A549 (cell line): Measurements from ENCODE around the gene TMIGD1. TPM values are rescaled to one million over a fixed set of nuclear protein-coding genes. Genes with fewer than 3 reads are reported as not detected.

Experiments
- ATAC-seq, 2 experiments: fragments of 200-7000 bp in 1 of 2; fragments of >200 bp in 1 of 2; cut with Nextera tagmentation in 1 of 2; cut with Tn5 transposase in 1 of 2; 3 replicates each; pipeline versions ENCODE4 v1.8.0 to v1.9.1; 2018 to 2020; ENCODE audit warnings: mild to moderate bottlenecking in 1 of 2, moderate library complexity in 1 of 2
- CTCF ChIA-PET: fragments of 300-600 bp; sonication (Branson Sonifier 250); formaldehyde crosslinking; extraction: SDS; loops from one replicate; lab custom pipeline; 2021; ENCODE audit warnings: antibody characterized with exemption, inconsistent platforms; lab: Yijun Ruan, JAX
- POLR2A ChIA-PET: fragments of 350-600 bp; formaldehyde crosslinking; extraction: SDS; loops from one replicate; lab custom pipeline; 2021; ENCODE audit warnings: antibody characterized with exemption, inconsistent platforms; lab: Yijun Ruan, JAX
- DNase-seq, 2 experiments: peaks; one replicate each; pipeline versions ENCODE4 v3.0.0 to v3.0.0-alpha.2; 2011 to 2016; ENCODE audit warnings: low read depth in 1 of 2, low spot score in 1 of 2
- FAIRE-seq: peaks from 2 replicates; lab custom pipeline; 2011; peaks lifted over from hg19 to GRCh38; lab: Jason Lieb, UNC
- H3K27ac ChIP-seq, 2 experiments: fragments of >200 bp; sonication (Bioruptor Twin); formaldehyde crosslinking; 3 replicates each; pipeline ENCODE4 v1.5.1; 2016 to 2017
- H3K4me1 ChIP-seq: fragments of >200 bp; sonication (Bioruptor Twin); formaldehyde crosslinking; 3 replicates; pipeline ENCODE4 v1.6.1; 2016
- H3K4me2 ChIP-seq: fragments of >200 bp; sonication (Bioruptor Twin); formaldehyde crosslinking; 3 replicates; pipeline ENCODE4 v1.6.1; 2016
- H3K4me3 ChIP-seq: fragments of >200 bp; sonication (Bioruptor Twin); formaldehyde crosslinking; 3 replicates; pipeline ENCODE4 v1.5.1; 2016
- H3K9me3 ChIP-seq: fragments of >200 bp; sonication (Bioruptor Twin); formaldehyde crosslinking; 3 replicates; pipeline ENCODE4 v1.6.1; 2016
- BHLHE40 ChIP-seq: IDR thresholded peaks from 2 replicates; pipeline ENCODE4 v1.6.1; 2012; ENCODE audit warnings: low read depth, low read length, inconsistent platforms
- CBX2 ChIP-seq: fragments of 200-600 bp; sonication (generic); IDR thresholded peaks from 2 replicates; pipeline ENCODE4 v1.6.1; 2016; ENCODE audit warnings: low read depth, mild to moderate bottlenecking, borderline replicate concordance
- CBX8 ChIP-seq: fragments of 200-600 bp; sonication (generic); IDR thresholded peaks from 2 replicates; pipeline ENCODE4 v1.6.1; 2016
- CEBPB ChIP-seq, 2 experiments: fragments of >200 bp in 1 of 2; sonication (Bioruptor Twin) in 1 of 2; formaldehyde crosslinking in 1 of 2; IDR thresholded peaks; 2 replicates each; pipeline ENCODE4 v1.6.1; 2012 to 2016
- CHD2 ChIP-seq: fragments of 150-350 bp; IDR thresholded peaks from 2 replicates; pipeline ENCODE4 v1.6.1; 2014; ENCODE audit warnings: low read length; ENCODE audit not compliant: partially characterized antibody
- EHMT2 ChIP-seq: fragments of 200-600 bp; sonication (generic); IDR thresholded peaks from 2 replicates; pipeline ENCODE4 v1.6.1; 2016; ENCODE audit warnings: antibody characterized with exemption, low read depth, mild to moderate bottlenecking, moderate library complexity
- FOSB ChIP-seq: fragments of 250-450 bp; sonication (Bioruptor Pico); IDR thresholded peaks from 2 replicates; pipeline ENCODE4 v1.5.0; 2020; ENCODE audit warnings: mild to moderate bottlenecking, moderate library complexity
- GATA3 ChIP-seq: IDR thresholded peaks from 2 replicates; pipeline ENCODE4 v1.6.1; 2012; ENCODE audit warnings: borderline replicate concordance
- HDAC2 ChIP-seq: fragments of 200-600 bp; sonication (generic); IDR thresholded peaks from 2 replicates; pipeline ENCODE4 v1.6.1; 2016
- HES2 ChIP-seq: fragments of >200 bp; sonication (Bioruptor Twin); formaldehyde crosslinking; IDR thresholded peaks from 2 replicates; pipeline ENCODE4 v1.6.1; 2016
- HEYL ChIP-seq: fragments of 250-450 bp; sonication (Bioruptor Pico); IDR thresholded peaks from 2 replicates; pipeline ENCODE4 v1.8.0; 2021; ENCODE audit warnings: mild to moderate bottlenecking, moderate library complexity
- HOXA7 ChIP-seq: fragments of 250-450 bp; sonication (Bioruptor Pico); IDR thresholded peaks from 2 replicates; pipeline ENCODE4 v1.5.0; 2020; ENCODE audit warnings: mild to moderate bottlenecking, moderate library complexity
- JUNB ChIP-seq: fragments of >200 bp; sonication (Bioruptor Twin); formaldehyde crosslinking; IDR thresholded peaks from 2 replicates; pipeline ENCODE4 v1.6.1; 2016
- KDM1A ChIP-seq: fragments of 200-600 bp; sonication (generic); IDR thresholded peaks from 2 replicates; pipeline ENCODE4 v1.6.1; 2016; ENCODE audit warnings: low read depth, mild to moderate bottlenecking
- KDM5A ChIP-seq: fragments of 200-600 bp; sonication (generic); IDR thresholded peaks from 2 replicates; pipeline ENCODE4 v1.6.1; 2016; ENCODE audit warnings: antibody characterized with exemption, mild to moderate bottlenecking
- MAZ ChIP-seq: fragments of 150-350 bp; IDR thresholded peaks from 2 replicates; pipeline ENCODE4 v1.6.1; 2014; ENCODE audit warnings: antibody characterized with exemption, low read depth, low read length, borderline replicate concordance
- MYC ChIP-seq: IDR thresholded peaks from 2 replicates; pipeline ENCODE4 v1.6.1; 2012; ENCODE audit warnings: mild to moderate bottlenecking, inconsistent platforms, low read length, improper control_type of control experiment, borderline replicate concordance
- NPAS2 ChIP-seq: fragments of 250-450 bp; sonication (Bioruptor Pico); IDR thresholded peaks from 2 replicates; pipeline ENCODE4 v1.8.0; 2022; ENCODE audit warnings: mild to moderate bottlenecking, moderate library complexity, borderline replicate concordance
- NR3C1 ChIP-seq: fragments of >200 bp; sonication (Bioruptor Twin); formaldehyde crosslinking; IDR thresholded peaks from 3 replicates; pipeline ENCODE4 v1.6.1; 2017
- PHF8 ChIP-seq: fragments of 200-600 bp; sonication (generic); IDR thresholded peaks from 2 replicates; pipeline ENCODE4 v1.6.1; 2016; ENCODE audit warnings: low read depth, mild to moderate bottlenecking, antibody characterized with exemption, moderate library complexity, borderline replicate concordance
- POLR2AphosphoS2 ChIP-seq: conservative IDR thresholded peaks from 2 replicates; pipeline ENCODE4 v1.6.1; 2012; ENCODE audit warnings: low read length, improper control_type of control experiment, inconsistent platforms
- RARB ChIP-seq: fragments of 250-450 bp; sonication (Bioruptor Pico); IDR thresholded peaks from 2 replicates; pipeline ENCODE4 v1.8.0; 2021; ENCODE audit warnings: mild to moderate bottlenecking, moderate library complexity
- RFX5 ChIP-seq: fragments of 450-650 bp; IDR thresholded peaks from 2 replicates; pipeline ENCODE4 v1.7.1; 2014; ENCODE audit warnings: antibody characterized with exemption, mild to moderate bottlenecking, moderate library complexity
- RNF2 ChIP-seq: fragments of 200-600 bp; sonication (generic); IDR thresholded peaks from 2 replicates; pipeline ENCODE4 v1.6.1; 2016; ENCODE audit warnings: low read depth, mild to moderate bottlenecking, antibody characterized with exemption, moderate library complexity, borderline replicate concordance
- TFCP2L1 ChIP-seq: fragments of 250-450 bp; sonication (Bioruptor Pico); IDR thresholded peaks from 2 replicates; pipeline ENCODE4 v1.5.0; 2021; ENCODE audit warnings: mild to moderate bottlenecking
- TP53 ChIP-seq: fragments of 250-450 bp; sonication (Bioruptor Pico); IDR thresholded peaks from 2 replicates; pipeline ENCODE4 v1.5.0; 2021; ENCODE audit warnings: mild to moderate bottlenecking, moderate library complexity
- USF2 ChIP-seq: fragments of 450-650 bp; IDR thresholded peaks from 2 replicates; pipeline ENCODE4 v1.6.1; 2014; ENCODE audit warnings: antibody characterized with exemption
- ZNF302 ChIP-seq: fragments of 250-450 bp; sonication (Bioruptor Pico); IDR thresholded peaks from 2 replicates; pipeline ENCODE4 v1.9.0; 2021; ENCODE audit warnings: inconsistent platforms, mild to moderate bottlenecking, moderate library complexity
- ZSCAN20 ChIP-seq: fragments of 250-450 bp; sonication (Bioruptor Pico); IDR thresholded peaks from 2 replicates; pipeline ENCODE4 v1.8.0; 2022; ENCODE audit warnings: mild to moderate bottlenecking, moderate library complexity
- WGBS: methylation state at CpG from one replicate; pipeline ENCODE4 v1.1.6; 2017; ENCODE audit errors: missing lambda C conversion rate; 5-methylcytosine and 5-hydroxymethylcytosine counted together
- polyA plus RNA-seq, 4 experiments: library from polyadenylated mRNA; depleted of rRNA in 3 of 4; stranded (reverse); fragments of >200 nt; fragmentation: RNase III in 1 of 4; extraction: RNeasy Plus Mini Kit Qiagen cat#74134 plus additional on column Dnase treatment in 1 of 4; gene quantifications; 2 replicates in 3 of 4; 3 replicates in 1 of 4; pipeline ENCODE4 v1.2.3, GENCODE V29; 2011 to 2017
- TF ChIP-seq, protein P1 (sequence below): fragments of >200 bp; sonication (Bioruptor Twin); formaldehyde crosslinking; IDR thresholded peaks from 3 replicates; pipeline ENCODE4 v1.6.1; 2016
- TF ChIP-seq, protein P2 (sequence below): fragments of 150-350 bp; IDR thresholded peaks from 2 replicates; pipeline ENCODE4 v1.6.1; 2014; ENCODE audit warnings: low read depth, mild to moderate bottlenecking, low read length
- TF ChIP-seq, protein P3 (sequence below): fragments of >200 bp; sonication (Bioruptor Twin); formaldehyde crosslinking; IDR thresholded peaks from 3 replicates; pipeline ENCODE4 v1.5.1; 2016
- TF ChIP-seq, protein P4 (sequence below): IDR thresholded peaks from 2 replicates; pipeline ENCODE4 v1.6.1; 2012
- TF ChIP-seq, protein P5 (sequence below): fragments of 250-450 bp; sonication (Bioruptor Pico); IDR thresholded peaks from 2 replicates; pipeline ENCODE4 v1.5.0; 2020; ENCODE audit warnings: low read depth, mild to moderate bottlenecking, moderate library complexity

The TMIGD1 gene
- polyA plus RNA-seq, 2 of the 4 experiments (the other 2 are of a cell fraction), result not detected

DNA sequence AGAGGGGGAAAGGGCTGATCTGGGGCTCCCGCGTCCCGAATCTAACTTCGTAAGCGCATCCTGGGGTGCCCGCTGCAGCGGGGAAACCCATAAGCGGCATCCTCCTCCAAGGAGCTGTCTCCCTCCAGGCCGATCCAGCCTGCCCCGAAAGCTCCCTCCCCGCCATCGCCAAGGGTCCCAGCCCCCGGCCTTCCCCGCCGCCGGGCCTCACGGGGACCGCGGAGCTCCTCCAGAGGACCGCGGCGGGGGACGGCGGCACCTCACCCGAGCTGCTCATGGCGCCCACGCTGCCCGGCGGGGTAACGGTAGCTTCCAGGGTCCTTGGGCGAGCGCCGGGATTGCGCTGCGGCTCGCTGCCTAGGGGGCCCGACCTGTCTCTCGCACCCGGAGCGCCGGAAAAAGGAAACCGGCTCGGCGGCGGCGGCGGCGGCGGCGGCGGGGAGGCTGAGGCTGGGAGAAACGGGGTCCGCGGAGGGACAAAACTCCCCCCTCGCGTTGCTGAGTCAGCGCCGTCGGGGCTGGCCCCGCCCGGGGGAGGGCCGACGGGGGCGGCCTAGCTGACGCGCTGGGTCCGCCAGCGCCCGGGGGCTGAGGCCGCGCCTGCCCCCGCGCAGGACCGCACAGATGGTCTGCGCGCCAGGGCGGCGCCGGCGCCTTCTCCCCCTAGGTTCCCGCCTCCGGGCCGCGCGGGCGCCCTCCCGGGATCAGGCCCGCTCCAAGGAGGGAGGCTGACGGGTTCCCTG lies 42.1 kb downstream of the TMIGD1 start, which contains the start of gene BLMH:
TSS of gene BLMH (minus strand) at position 402 of the 743 bp plus-strand sequence. CDS start at position 277, 125 bp downstream.
- Histone ChIP-seq H3K27ac (peak within 1 kb of the TSS; percentile 82 to 92), H3K4me2 (peak within 1 kb of the TSS; percentile 85), H3K9me3 (no peaks in the 10 kb centered on the region), H3K4me1 (peaks cover 10% of the 10 kb centered on the region), H3K4me3 (peak within 1 kb of the TSS; percentile 80)
- 6% methylated on average over 19 of the region's 89 CpGs for WGBS
- FAIRE-seq (no peak), ATAC-seq (peak; percentile 86 to 93), DNase-seq (peak; percentile 79 to 80)
- ChIA-PET CTCF (interaction anchor here (0.6 to 2.3 kb wide), 14 partner anchors 9 to 198 kb away, joined by 3 to 16 read pairs (median 4); no protein-coding TSS in a partner anchor), POLR2A (interaction anchor here (0.7 to 1.8 kb wide), 6 partner anchors 9 to 187 kb away, joined by 3 to 8 read pairs (median 4); no protein-coding TSS in a partner anchor)
- TF ChIP-seq CHD2 (no peak), MYC (no peak; the same call in 1 of the 2 replicates), HDAC2 (no peak), CEBPB (IDR thresholded peaks at IDR 0.05) (no peak), FOSB (CRISPR knock-in tag) (no peak), RFX5 (peak; percentile 52; the same call in 1 of the 2 replicates), BHLHE40 (no peak), CBX2 (no peak), EHMT2 (no peak), USF2 (no peak), MAZ (peak; percentile 48; the same call in 1 of the 2 replicates), RNF2 (no peak), NR3C1 (no peak), KDM5A (peak; percentile 13; the same call in 1 of the 2 replicates), RARB (CRISPR knock-in tag) (no peak), CBX8 (no peak), HEYL (CRISPR knock-in tag) (no peak), TP53 (CRISPR knock-in tag) (no peak), ZNF302 (no peak), GATA3 (0 out of 2 replicates have a peak, but pooled peaks have one; percentile 7), JUNB (no peak), POLR2AphosphoS2 (no peak), HES2 (no peak), PHF8 (no peak; the same call in 1 of the 2 replicates), ZSCAN20 (no peak), HOXA7 (no peak), TFCP2L1 (CRISPR knock-in tag) (no peak), KDM1A (no peak), NPAS2 (no peak)
- TF ChIP-seq, protein P1, sequence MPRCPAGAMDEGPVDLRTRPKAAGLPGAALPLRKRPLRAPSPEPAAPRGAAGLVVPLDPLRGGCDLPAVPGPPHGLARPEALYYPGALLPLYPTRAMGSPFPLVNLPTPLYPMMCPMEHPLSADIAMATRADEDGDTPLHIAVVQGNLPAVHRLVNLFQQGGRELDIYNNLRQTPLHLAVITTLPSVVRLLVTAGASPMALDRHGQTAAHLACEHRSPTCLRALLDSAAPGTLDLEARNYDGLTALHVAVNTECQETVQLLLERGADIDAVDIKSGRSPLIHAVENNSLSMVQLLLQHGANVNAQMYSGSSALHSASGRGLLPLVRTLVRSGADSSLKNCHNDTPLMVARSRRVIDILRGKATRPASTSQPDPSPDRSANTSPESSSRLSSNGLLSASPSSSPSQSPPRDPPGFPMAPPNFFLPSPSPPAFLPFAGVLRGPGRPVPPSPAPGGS, result peak; percentile 77; the same call in 1 of the 3 replicates
- TF ChIP-seq, protein P2, sequence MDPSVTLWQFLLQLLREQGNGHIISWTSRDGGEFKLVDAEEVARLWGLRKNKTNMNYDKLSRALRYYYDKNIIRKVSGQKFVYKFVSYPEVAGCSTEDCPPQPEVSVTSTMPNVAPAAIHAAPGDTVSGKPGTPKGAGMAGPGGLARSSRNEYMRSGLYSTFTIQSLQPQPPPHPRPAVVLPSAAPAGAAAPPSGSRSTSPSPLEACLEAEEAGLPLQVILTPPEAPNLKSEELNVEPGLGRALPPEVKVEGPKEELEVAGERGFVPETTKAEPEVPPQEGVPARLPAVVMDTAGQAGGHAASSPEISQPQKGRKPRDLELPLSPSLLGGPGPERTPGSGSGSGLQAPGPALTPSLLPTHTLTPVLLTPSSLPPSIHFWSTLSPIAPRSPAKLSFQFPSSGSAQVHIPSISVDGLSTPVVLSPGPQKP, result no peak
- TF ChIP-seq, protein P3, sequence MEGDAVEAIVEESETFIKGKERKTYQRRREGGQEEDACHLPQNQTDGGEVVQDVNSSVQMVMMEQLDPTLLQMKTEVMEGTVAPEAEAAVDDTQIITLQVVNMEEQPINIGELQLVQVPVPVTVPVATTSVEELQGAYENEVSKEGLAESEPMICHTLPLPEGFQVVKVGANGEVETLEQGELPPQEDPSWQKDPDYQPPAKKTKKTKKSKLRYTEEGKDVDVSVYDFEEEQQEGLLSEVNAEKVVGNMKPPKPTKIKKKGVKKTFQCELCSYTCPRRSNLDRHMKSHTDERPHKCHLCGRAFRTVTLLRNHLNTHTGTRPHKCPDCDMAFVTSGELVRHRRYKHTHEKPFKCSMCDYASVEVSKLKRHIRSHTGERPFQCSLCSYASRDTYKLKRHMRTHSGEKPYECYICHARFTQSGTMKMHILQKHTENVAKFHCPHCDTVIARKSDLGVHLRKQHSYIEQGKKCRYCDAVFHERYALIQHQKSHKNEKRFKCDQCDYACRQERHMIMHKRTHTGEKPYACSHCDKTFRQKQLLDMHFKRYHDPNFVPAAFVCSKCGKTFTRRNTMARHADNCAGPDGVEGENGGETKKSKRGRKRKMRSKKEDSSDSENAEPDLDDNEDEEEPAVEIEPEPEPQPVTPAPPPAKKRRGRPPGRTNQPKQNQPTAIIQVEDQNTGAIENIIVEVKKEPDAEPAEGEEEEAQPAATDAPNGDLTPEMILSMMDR, result no peak
- TF ChIP-seq, protein P4, sequence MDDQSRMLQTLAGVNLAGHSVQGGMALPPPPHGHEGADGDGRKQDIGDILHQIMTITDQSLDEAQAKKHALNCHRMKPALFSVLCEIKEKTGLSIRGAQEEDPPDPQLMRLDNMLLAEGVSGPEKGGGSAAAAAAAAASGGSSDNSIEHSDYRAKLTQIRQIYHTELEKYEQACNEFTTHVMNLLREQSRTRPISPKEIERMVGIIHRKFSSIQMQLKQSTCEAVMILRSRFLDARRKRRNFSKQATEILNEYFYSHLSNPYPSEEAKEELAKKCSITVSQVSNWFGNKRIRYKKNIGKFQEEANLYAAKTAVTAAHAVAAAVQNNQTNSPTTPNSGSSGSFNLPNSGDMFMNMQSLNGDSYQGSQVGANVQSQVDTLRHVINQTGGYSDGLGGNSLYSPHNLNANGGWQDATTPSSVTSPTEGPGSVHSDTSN, result no peak
- TF ChIP-seq, protein P5, sequence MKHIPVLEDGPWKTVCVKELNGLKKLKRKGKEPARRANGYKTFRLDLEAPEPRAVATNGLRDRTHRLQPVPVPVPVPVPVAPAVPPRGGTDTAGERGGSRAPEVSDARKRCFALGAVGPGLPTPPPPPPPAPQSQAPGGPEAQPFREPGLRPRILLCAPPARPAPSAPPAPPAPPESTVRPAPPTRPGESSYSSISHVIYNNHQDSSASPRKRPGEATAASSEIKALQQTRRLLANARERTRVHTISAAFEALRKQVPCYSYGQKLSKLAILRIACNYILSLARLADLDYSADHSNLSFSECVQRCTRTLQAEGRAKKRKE (CRISPR knock-in tag), result no peak; the same call in 1 of the 2 replicates
